Neural progenitor cell (in vitro differentiated cells): Measurements from ENCODE around the gene RLN1. TPM values are rescaled to one million over a fixed set of nuclear protein-coding genes. Genes with fewer than 3 reads are reported as not detected.
A peak's percentile ranks its signal among the peaks of the same experiment; 100 is the strongest.

Experiments
- DNase-seq: peaks from one replicate; pipeline ENCODE4 v3.0.0-alpha.2; 2016; ENCODE audit warnings: low spot score
- H2AFZ ChIP-seq: fragments of 200-600 bp; sonication (generic); replicated peaks from 2 replicates; pipeline ENCODE4 v1.6.1; 2016; ENCODE audit warnings: antibody characterized with exemption
- H3F3A ChIP-seq: fragments of 200-600 bp; sonication (generic); 2 replicates; pipeline ENCODE4 v1.6.1; 2016; ENCODE audit warnings: antibody characterized with exemption, low read depth
- H3K27ac ChIP-seq: fragments of 200-600 bp; sonication (generic); 2 replicates; pipeline ENCODE4 v1.5.1; 2016; ENCODE audit warnings: mild to moderate bottlenecking
- H3K27me3 ChIP-seq: fragments of 200-600 bp; sonication (generic); 2 replicates; pipeline ENCODE4 v1.6.1; 2016; ENCODE audit warnings: mild to moderate bottlenecking, moderate library complexity
- H3K36me3 ChIP-seq: fragments of 200-600 bp; sonication (generic); 2 replicates; pipeline ENCODE4 v1.5.1; 2016
- H3K4me1 ChIP-seq: fragments of 200-600 bp; sonication (generic); 2 replicates; pipeline ENCODE4 v1.6.1; 2016; ENCODE audit warnings: mixed run types
- H3K4me2 ChIP-seq: fragments of 200-600 bp; sonication (generic); 2 replicates; pipeline ENCODE4 v1.6.1; 2016
- H3K4me3 ChIP-seq: fragments of 200-600 bp; sonication (generic); 2 replicates; pipeline ENCODE4 v1.5.1; 2016
- H3K79me2 ChIP-seq: fragments of 200-600 bp; sonication (generic); 2 replicates; pipeline ENCODE4 v1.6.1; 2016; ENCODE audit warnings: low read depth
- H3K9ac ChIP-seq: fragments of 200-600 bp; sonication (generic); 2 replicates; pipeline ENCODE4 v1.6.1; 2016
- H3K9me3 ChIP-seq: fragments of 200-600 bp; sonication (generic); 2 replicates; pipeline ENCODE4 v1.5.1; 2016; ENCODE audit warnings: low read depth
- H4K20me1 ChIP-seq: fragments of 200-600 bp; sonication (generic); 2 replicates; pipeline ENCODE4 v1.6.1; 2016; ENCODE audit warnings: low read depth
- H3K27ac Mint-ChIP-seq: 3 replicates; pipeline ENCODE4 v1.8.0; 2021; ENCODE audit warnings: mixed read lengths
- H3K27me3 Mint-ChIP-seq: 2 replicates; pipeline ENCODE4 v1.8.0; 2022; ENCODE audit warnings: low read depth, mild to moderate bottlenecking, inconsistent platforms, moderate library complexity, mixed read lengths; ENCODE audit not compliant: insufficient read depth
- H3K36me3 Mint-ChIP-seq: 3 replicates; pipeline ENCODE4 v1.8.0; 2021; ENCODE audit warnings: mixed read lengths
- H3K4me1 Mint-ChIP-seq: 3 replicates; pipeline ENCODE4 v1.8.0; 2021; ENCODE audit warnings: mixed read lengths
- H3K4me3 Mint-ChIP-seq: 3 replicates; pipeline ENCODE4 v1.8.0; 2021; ENCODE audit warnings: mild to moderate bottlenecking, moderate library complexity, mixed read lengths
- H3K9me3 Mint-ChIP-seq: 3 replicates; pipeline ENCODE4 v1.8.0; 2020; ENCODE audit warnings: mixed read lengths
- EZH2 ChIP-seq: fragments of 200-600 bp; sonication (generic); IDR thresholded peaks from 2 replicates; pipeline ENCODE4 v1.6.1; 2017; ENCODE audit warnings: antibody characterized with exemption, mild to moderate bottlenecking, moderate library complexity
- EZH2phosphoT487 ChIP-seq: fragments of 200-600 bp; sonication (generic); IDR thresholded peaks from 2 replicates; pipeline ENCODE4 v1.6.1; 2017; ENCODE audit warnings: antibody characterized with exemption
- small RNA-seq: library from RNA; depleted of rRNA; stranded (forward); fragments of <200 nt; gene quantifications from one replicate; pipeline ENCODE3, GENCODE V24; 2015
- total RNA-seq: library from RNA; depleted of rRNA; stranded (reverse); fragments of >200 nt; gene quantifications from 2 replicates; pipeline ENCODE4 v1.2.3, GENCODE V29; 2015; ENCODE audit warnings: low replicate concordance
- TF ChIP-seq, protein P1 (sequence below): fragments of 200-600 bp; sonication (generic); IDR thresholded peaks from 2 replicates; pipeline ENCODE4 v1.5.1; 2017; ENCODE audit warnings: antibody characterized with exemption, mild to moderate bottlenecking

Gene RLN1
- total RNA-seq, 1 donor from 2014 or later: 1.5 TPM

DNA sequence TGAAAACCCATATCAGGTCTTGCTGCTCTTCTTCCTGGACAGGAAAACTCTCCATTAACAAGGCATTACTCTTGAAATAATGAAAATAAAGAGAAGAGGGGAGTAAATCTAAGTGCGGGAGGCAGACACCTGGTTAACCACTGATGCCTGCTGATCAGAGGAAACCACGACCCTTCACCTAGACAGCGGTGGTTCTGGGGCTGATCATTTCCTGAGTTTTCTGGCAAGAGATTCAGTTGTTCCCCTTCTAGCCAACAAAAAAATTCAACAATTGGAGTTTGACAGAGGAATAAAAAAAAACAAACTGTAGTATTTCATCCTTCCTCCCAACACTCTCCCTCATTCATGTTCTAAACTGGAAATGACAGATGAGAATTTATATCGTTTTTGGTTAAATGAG is 38.1 kb downstream of the RLN1 start:
- Histone ChIP-seq H3K4me2 (no peak overlapping the region), H3K9ac (no peak overlapping the region), H3K27me3 (no peaks in the 10 kb centered on the region), H3K4me1 (no peaks in the 10 kb centered on the region), H2AFZ (no peak overlapping the region), H4K20me1 (no peaks in the 10 kb centered on the region), H3K4me3 (no peak overlapping the region), H3K79me2 (no peaks in the 10 kb centered on the region), H3K27ac (no peak overlapping the region), H3F3A (no peaks in the 10 kb centered on the region), H3K9me3 (no peaks in the 10 kb centered on the region), H3K36me3 (no peaks in the 10 kb centered on the region)
- Mint-ChIP-seq H3K27ac (peak overlapping the region; percentile 25), H3K4me3 (no peak overlapping the region), H3K36me3 (no peaks in the 10 kb centered on the region), H3K27me3 (no peaks in the 10 kb centered on the region), H3K9me3 (peaks cover 8% of the 10 kb centered on the region), H3K4me1 (no peaks in the 10 kb centered on the region)
- TF ChIP-seq EZH2phosphoT487: no peak
- no peak for DNase-seq

DNA sequence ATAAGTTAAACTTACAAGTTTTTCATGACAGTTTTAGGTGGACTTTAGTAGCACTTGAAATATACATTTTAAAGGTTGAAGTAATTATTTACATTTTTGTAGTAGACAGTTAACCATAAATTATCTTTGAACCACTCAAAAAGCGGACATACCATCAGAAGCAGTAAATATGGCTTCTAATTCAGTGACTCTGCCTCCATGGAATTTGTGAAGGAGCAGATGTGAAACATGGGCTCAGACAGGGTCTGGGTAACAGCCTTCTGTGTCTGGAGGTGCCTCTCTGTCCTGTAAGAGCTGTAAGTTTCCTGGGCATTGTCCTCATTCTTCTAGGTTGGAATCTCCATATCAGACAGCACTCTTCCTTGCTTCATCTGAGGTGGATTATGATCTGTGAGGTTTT is 47.5 kb downstream of the RLN1 start:
- Mint-ChIP-seq H3K4me3 (no peak overlapping the region), H3K27ac (no peak overlapping the region), H3K27me3 (no peaks in the 10 kb centered on the region), H3K4me1 (no peaks in the 10 kb centered on the region), H3K9me3 (no peaks in the 10 kb centered on the region), H3K36me3 (no peaks in the 10 kb centered on the region)
- TF ChIP-seq EZH2 (no peak), EZH2phosphoT487 (no peak)
- TF ChIP-seq, protein P1, sequence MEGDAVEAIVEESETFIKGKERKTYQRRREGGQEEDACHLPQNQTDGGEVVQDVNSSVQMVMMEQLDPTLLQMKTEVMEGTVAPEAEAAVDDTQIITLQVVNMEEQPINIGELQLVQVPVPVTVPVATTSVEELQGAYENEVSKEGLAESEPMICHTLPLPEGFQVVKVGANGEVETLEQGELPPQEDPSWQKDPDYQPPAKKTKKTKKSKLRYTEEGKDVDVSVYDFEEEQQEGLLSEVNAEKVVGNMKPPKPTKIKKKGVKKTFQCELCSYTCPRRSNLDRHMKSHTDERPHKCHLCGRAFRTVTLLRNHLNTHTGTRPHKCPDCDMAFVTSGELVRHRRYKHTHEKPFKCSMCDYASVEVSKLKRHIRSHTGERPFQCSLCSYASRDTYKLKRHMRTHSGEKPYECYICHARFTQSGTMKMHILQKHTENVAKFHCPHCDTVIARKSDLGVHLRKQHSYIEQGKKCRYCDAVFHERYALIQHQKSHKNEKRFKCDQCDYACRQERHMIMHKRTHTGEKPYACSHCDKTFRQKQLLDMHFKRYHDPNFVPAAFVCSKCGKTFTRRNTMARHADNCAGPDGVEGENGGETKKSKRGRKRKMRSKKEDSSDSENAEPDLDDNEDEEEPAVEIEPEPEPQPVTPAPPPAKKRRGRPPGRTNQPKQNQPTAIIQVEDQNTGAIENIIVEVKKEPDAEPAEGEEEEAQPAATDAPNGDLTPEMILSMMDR: no peak
- Histone ChIP-seq H3K9me3 (no peaks in the 10 kb centered on the region), H3K27me3 (no peaks in the 10 kb centered on the region), H3K4me1 (no peaks in the 10 kb centered on the region), H3F3A (no peaks in the 10 kb centered on the region), H2AFZ (no peak overlapping the region), H3K79me2 (no peaks in the 10 kb centered on the region), H3K4me3 (no peak overlapping the region), H3K4me2 (no peak overlapping the region), H3K27ac (no peak overlapping the region), H3K36me3 (no peaks in the 10 kb centered on the region), H4K20me1 (no peaks in the 10 kb centered on the region), H3K9ac (no peak overlapping the region)
- no peak for DNase-seq

- TF ChIP-seq, protein P1: no peak
- TF ChIP-seq EZH2: no peak
- TF ChIP-seq EZH2phosphoT487: no peak
- Mint-ChIP-seq H3K27me3 (no peaks in the 10 kb centered on the region), H3K27ac (no peak overlapping the region), H3K9me3 (no peaks in the 10 kb centered on the region), H3K4me1 (no peaks in the 10 kb centered on the region), H3K4me3 (no peak overlapping the region), H3K36me3 (no peaks in the 10 kb centered on the region)
- Histone ChIP-seq H3K4me2 (no peak overlapping the region), H3K36me3 (no peaks in the 10 kb centered on the region), H2AFZ (no peak overlapping the region), H3K4me3 (no peak overlapping the region), H3K9ac (no peak overlapping the region), H3K27me3 (no peaks in the 10 kb centered on the region), H3K9me3 (no peaks in the 10 kb centered on the region), H3K4me1 (no peaks in the 10 kb centered on the region), H3F3A (no peaks in the 10 kb centered on the region), H4K20me1 (no peaks in the 10 kb centered on the region), H3K27ac (no peak overlapping the region), H3K79me2 (no peaks in the 10 kb centered on the region)
- no peak for DNase-seq
Measured at GRCh38 chr9:5288591-5288990, 51.1 kb downstream of the RLN1 start.

DNA sequence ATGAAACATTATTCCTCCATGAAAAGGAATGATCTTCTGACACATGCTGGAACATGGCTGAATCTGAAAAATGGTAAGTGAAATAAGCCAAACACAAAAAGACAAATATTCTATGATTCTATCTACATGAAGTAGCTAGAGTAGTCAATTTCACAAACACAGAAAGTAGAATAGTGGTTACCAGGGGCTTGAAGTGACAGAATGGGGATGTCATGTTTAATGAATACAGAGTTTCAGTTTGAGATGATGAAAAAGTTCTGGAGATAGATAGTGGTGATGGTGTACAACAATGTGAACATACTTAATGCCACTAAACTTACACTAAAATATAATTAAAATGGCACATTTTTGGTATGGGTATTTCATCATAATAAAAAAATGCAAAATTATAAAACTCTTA is 53.4 kb downstream of the RLN1 start:
- Mint-ChIP-seq H3K4me3 (no peak overlapping the region), H3K27ac (no peak overlapping the region), H3K4me1 (no peaks in the 10 kb centered on the region), H3K36me3 (no peaks in the 10 kb centered on the region), H3K9me3 (no peaks in the 10 kb centered on the region), H3K27me3 (no peaks in the 10 kb centered on the region)
- Histone ChIP-seq H2AFZ (no peak overlapping the region), H3F3A (no peaks in the 10 kb centered on the region), H3K4me2 (no peak overlapping the region), H3K36me3 (no peaks in the 10 kb centered on the region), H3K4me3 (no peak overlapping the region), H3K79me2 (no peaks in the 10 kb centered on the region), H3K27ac (no peak overlapping the region), H4K20me1 (no peaks in the 10 kb centered on the region), H3K27me3 (no peaks in the 10 kb centered on the region), H3K9me3 (no peaks in the 10 kb centered on the region), H3K9ac (no peak overlapping the region), H3K4me1 (no peaks in the 10 kb centered on the region)
- TF ChIP-seq EZH2 (no peak), EZH2phosphoT487 (no peak)
- TF ChIP-seq, protein P1: no peak
- no peak for DNase-seq

Small RNAs within 50 kb of the gene (small RNA-seq; reads per million reads assigned to genes)
- gene AL135786.1 (not detected), gene HMGN2P31 (not detected)

Other genes with a start within 250 kb of the RLN1 start
- gene INSL6, start 154.2 kb downstream of the RLN1 start, total RNA-seq: not detected in 2 replicates
- not detected in 2 replicates for gene INSL4, start 108.5 kb downstream of the RLN1 start, total RNA-seq
- 5.0 and 12.6 TPM in 2 replicates for gene RLN2, start 35.2 kb downstream of the RLN1 start, total RNA-seq
- 37.7 and 38.4 TPM in 2 replicates for gene PLGRKT, start 98.0 kb upstream of the RLN1 start, total RNA-seq
- gene CD274, start 110.7 kb upstream of the RLN1 start, total RNA-seq: not detected in 2 replicates
- gene PDCD1LG2, start 170.7 kb upstream of the RLN1 start, total RNA-seq: not detected in 2 replicates